GM12878 (cell line): Measurements from ENCODE around the gene DERL2.

Experiments
- EZH2 ChIP-seq: IDR thresholded peaks from 2 replicates; pipeline ENCODE4 v1.6.1; 2012; ENCODE audit warnings: low read depth, mild to moderate bottlenecking, control low read depth, inconsistent platforms, low read length, borderline replicate concordance; ENCODE audit not compliant: control insufficient read depth
- JUND ChIP-seq: IDR thresholded peaks from 2 replicates; pipeline ENCODE4 v1.6.1; 2012; ENCODE audit warnings: low read depth, mild to moderate bottlenecking, low read length, improper control_type of control experiment, moderate library complexity
- RAD51 ChIP-seq: fragments of 450-650 bp; IDR thresholded peaks from 2 replicates; pipeline ENCODE4 v1.6.1; 2016; ENCODE audit warnings: moderate library complexity, mild to moderate bottlenecking, inconsistent platforms
- SIX5 ChIP-seq: IDR thresholded peaks from 2 replicates; pipeline ENCODE4 v1.6.1; 2011; ENCODE audit warnings: mild to moderate bottlenecking, low read depth, low read length, moderate library complexity; ENCODE audit not compliant: severe bottlenecking
- TF ChIP-seq, protein P1 (sequence below): IDR thresholded peaks from 2 replicates; pipeline ENCODE4 v1.6.1; 2012; ENCODE audit warnings: low read depth, low read length, improper control_type of control experiment

DNA sequence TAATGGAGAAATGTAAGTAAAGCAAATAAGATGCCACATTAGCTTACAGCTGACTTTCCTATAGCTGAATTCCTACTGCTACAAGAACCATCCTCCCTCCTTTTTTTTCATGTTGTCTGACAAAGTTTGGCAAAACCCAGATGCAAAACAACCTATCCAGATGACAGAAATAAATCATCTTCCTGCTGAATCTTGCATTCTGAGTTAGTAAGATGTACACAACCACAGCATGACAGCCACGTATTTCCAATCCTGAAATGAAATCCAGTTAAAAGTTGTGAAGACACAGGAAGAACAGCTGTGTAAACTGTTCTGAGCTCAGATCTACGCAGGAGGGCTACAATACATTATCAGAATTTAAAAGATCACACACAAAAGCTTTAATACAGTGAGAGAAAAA lies 12.1 kb downstream of the DERL2 start:
- TF ChIP-seq, protein P1, sequence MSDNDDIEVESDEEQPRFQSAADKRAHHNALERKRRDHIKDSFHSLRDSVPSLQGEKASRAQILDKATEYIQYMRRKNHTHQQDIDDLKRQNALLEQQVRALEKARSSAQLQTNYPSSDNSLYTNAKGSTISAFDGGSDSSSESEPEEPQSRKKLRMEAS: no peak
- no peak for TF ChIP-seq JUND
- TF ChIP-seq EZH2: no peak
- TF ChIP-seq SIX5: no peak
- TF ChIP-seq RAD51: no peak
